HepG2 (cell line): ENCODE measurements around the gene TBC1D16. TPM values are rescaled to one million over a fixed set of nuclear protein-coding genes. Genes with fewer than 3 reads are reported as not detected.

ENCODE experiments used
- CBX5 ChIP-seq: sonication (generic); formaldehyde crosslinking; IDR thresholded peaks from 2 replicates; pipeline ENCODE4 v1.4.0; 2020; ENCODE audit warnings: missing genetic modification reagents, borderline replicate concordance
- MIXL1 ChIP-seq: IDR thresholded peaks from 2 replicates; pipeline ENCODE4 v1.6.1; 2016
- NFKB2 ChIP-seq: sonication (generic); formaldehyde crosslinking; IDR thresholded peaks from 2 replicates; pipeline ENCODE4 v1.4.0; 2020; ENCODE audit warnings: missing genetic modification reagents, borderline replicate concordance
- NFYC ChIP-seq: IDR thresholded peaks from 2 replicates; pipeline ENCODE4 v1.6.1; 2016; ENCODE audit warnings: missing genetic modification reagents, missing compliant biosample characterization
- RBM39 ChIP-seq: fragments of 200-400 bp; formaldehyde crosslinking; IDR thresholded peaks from one replicate; pipeline ENCODE4 v1.6.1; 2018; ENCODE audit warnings: antibody characterized with exemption, mild to moderate bottlenecking, low read depth, low read length; ENCODE audit not compliant: poor library complexity, severe bottlenecking
- ZIK1 ChIP-seq: sonication (generic); formaldehyde crosslinking; IDR thresholded peaks from 2 replicates; pipeline ENCODE4 v1.5.0; 2020; ENCODE audit warnings: mild to moderate bottlenecking, low read depth, missing genetic modification reagents, borderline replicate concordance
- ZNF644 ChIP-seq: IDR thresholded peaks from 2 replicates; pipeline ENCODE4 v1.6.1; 2016; ENCODE audit warnings: low read depth
- polyA plus RNA-seq, 8 experiments: library from polyadenylated mRNA; depleted of rRNA in 3 of 8; stranded (reverse) in 7 of 8; unstranded in 1 of 8; fragments of >200 nt; fragmentation: Illumina TruSeq in 4 of 8; extraction: Trizol in 4 of 8; gene quantifications; 2 replicates each; pipeline versions ENCODE4 v1.2.1 to v1.2.3, GENCODE V29; 2011 to 2016; ENCODE audit warnings: low read depth in 4 of 8, missing spikeins in 1 of 8, mixed read lengths in 1 of 8; ENCODE audit not compliant: insufficient read depth in 1 of 8
- total RNA-seq, 5 experiments: library from RNA; depleted of rRNA; stranded (reverse); fragments of >200 nt; fragmentation: Illumina TruSeq; extraction: Trizol; gene quantifications; 2 replicates each; pipeline ENCODE4 v1.2.3, GENCODE V29; 2016; ENCODE audit warnings: low read depth in 1 of 5
- TF ChIP-seq, protein P1 (sequence below), 2 experiments: fragments of 450-650 bp in 1 of 2; sonication (generic) in 1 of 2; formaldehyde crosslinking in 1 of 2; IDR thresholded peaks; 2 replicates each; pipeline versions ENCODE4 v1.6.1 to v1.8.0; 2016 to 2022; ENCODE audit warnings: antibody characterized with exemption in 1 of 2, mild to moderate bottlenecking in 1 of 2, missing genetic modification reagents in 1 of 2
- TF ChIP-seq, protein P2 (sequence below): sonication (generic); formaldehyde crosslinking; IDR thresholded peaks from 2 replicates; pipeline ENCODE4 v1.4.0; 2020; ENCODE audit warnings: missing genetic modification reagents
- TF ChIP-seq, protein P3 (sequence below): sonication (generic); formaldehyde crosslinking; IDR thresholded peaks from 2 replicates; pipeline ENCODE4 v1.9.0; 2022; ENCODE audit warnings: low read depth, missing genetic modification reagents
- TF ChIP-seq, protein P4 (sequence below): sonication (generic); formaldehyde crosslinking; IDR thresholded peaks from 2 replicates; pipeline ENCODE4 v1.5.0; 2020; ENCODE audit warnings: mild to moderate bottlenecking, missing genetic modification reagents

TBC1D16 gene
- total and polyA plus RNA-seq, 2 of the 13 experiments (the other 11 are each of a cell fraction or from before 2014, with no cell fraction given): 14.9 to 24.9 TPM

DNA sequence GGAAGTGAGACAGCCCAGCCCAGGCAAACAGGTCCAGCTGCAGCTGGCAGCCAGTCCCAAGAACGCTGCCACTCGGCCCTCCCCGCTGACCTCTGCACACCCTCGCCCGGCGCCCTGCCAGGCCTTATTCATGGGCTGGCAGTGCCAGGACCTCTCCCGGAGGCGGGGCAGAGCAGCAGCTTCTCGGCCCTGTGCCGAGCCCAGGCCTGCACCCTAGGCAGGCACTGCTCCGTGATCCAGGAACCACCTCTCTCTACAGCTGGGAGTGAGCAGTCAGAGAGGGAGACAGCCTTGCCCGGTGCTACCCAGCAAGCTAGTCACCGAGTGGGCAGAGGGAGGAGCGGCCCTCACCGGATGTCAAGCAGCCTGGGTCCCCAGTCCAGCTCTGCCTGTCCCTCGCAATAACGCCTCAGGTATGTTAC is 116.5 kb downstream of the TBC1D16 start (continued):
- TF ChIP-seq, protein P1, sequence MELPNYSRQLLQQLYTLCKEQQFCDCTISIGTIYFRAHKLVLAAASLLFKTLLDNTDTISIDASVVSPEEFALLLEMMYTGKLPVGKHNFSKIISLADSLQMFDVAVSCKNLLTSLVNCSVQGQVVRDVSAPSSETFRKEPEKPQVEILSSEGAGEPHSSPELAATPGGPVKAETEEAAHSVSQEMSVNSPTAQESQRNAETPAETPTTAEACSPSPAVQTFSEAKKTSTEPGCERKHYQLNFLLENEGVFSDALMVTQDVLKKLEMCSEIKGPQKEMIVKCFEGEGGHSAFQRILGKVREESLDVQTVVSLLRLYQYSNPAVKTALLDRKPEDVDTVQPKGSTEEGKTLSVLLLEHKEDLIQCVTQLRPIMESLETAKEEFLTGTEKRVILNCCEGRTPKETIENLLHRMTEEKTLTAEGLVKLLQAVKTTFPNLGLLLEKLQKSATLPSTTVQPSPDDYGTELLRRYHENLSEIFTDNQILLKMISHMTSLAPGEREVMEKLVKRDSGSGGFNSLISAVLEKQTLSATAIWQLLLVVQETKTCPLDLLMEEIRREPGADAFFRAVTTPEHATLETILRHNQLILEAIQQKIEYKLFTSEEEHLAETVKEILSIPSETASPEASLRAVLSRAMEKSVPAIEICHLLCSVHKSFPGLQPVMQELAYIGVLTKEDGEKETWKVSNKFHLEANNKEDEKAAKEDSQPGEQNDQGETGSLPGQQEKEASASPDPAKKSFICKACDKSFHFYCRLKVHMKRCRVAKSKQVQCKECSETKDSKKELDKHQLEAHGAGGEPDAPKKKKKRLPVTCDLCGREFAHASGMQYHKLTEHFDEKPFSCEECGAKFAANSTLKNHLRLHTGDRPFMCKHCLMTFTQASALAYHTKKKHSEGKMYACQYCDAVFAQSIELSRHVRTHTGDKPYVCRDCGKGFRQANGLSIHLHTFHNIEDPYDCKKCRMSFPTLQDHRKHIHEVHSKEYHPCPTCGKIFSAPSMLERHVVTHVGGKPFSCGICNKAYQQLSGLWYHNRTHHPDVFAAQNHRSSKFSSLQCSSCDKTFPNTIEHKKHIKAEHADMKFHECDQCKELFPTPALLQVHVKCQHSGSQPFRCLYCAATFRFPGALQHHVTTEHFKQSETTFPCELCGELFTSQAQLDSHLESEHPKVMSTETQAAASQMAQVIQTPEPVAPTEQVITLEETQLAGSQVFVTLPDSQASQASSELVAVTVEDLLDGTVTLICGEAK (IDR thresholded peaks at IDR 0.05): no peak
- TF ChIP-seq, protein P1 (CRISPR knock-in tag; IDR thresholded peaks at IDR 0.05): no peak
- TF ChIP-seq, protein P2, sequence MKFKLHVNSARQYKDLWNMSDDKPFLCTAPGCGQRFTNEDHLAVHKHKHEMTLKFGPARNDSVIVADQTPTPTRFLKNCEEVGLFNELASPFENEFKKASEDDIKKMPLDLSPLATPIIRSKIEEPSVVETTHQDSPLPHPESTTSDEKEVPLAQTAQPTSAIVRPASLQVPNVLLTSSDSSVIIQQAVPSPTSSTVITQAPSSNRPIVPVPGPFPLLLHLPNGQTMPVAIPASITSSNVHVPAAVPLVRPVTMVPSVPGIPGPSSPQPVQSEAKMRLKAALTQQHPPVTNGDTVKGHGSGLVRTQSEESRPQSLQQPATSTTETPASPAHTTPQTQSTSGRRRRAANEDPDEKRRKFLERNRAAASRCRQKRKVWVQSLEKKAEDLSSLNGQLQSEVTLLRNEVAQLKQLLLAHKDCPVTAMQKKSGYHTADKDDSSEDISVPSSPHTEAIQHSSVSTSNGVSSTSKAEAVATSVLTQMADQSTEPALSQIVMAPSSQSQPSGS (CRISPR knock-in tag): no peak
- TF ChIP-seq, protein P3, sequence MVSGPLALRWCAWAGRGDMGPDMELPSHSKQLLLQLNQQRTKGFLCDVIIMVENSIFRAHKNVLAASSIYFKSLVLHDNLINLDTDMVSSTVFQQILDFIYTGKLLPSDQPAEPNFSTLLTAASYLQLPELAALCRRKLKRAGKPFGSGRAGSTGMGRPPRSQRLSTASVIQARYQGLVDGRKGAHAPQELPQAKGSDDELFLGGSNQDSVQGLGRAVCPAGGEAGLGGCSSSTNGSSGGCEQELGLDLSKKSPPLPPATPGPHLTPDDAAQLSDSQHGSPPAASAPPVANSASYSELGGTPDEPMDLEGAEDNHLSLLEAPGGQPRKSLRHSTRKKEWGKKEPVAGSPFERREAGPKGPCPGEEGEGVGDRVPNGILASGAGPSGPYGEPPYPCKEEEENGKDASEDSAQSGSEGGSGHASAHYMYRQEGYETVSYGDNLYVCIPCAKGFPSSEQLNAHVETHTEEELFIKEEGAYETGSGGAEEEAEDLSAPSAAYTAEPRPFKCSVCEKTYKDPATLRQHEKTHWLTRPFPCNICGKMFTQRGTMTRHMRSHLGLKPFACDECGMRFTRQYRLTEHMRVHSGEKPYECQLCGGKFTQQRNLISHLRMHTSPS (CRISPR knock-in tag): peak; percentile 95
- no peak for TF ChIP-seq ZNF644 (CRISPR knock-in tag)
- no peak for TF ChIP-seq NFYC
- no peak for TF ChIP-seq ZIK1 (CRISPR knock-in tag)
- no peak for TF ChIP-seq NFKB2
- TF ChIP-seq MIXL1 (CRISPR knock-in tag): no peak
- no peak for TF ChIP-seq CBX5 (CRISPR knock-in tag)
- TF ChIP-seq, protein P4, sequence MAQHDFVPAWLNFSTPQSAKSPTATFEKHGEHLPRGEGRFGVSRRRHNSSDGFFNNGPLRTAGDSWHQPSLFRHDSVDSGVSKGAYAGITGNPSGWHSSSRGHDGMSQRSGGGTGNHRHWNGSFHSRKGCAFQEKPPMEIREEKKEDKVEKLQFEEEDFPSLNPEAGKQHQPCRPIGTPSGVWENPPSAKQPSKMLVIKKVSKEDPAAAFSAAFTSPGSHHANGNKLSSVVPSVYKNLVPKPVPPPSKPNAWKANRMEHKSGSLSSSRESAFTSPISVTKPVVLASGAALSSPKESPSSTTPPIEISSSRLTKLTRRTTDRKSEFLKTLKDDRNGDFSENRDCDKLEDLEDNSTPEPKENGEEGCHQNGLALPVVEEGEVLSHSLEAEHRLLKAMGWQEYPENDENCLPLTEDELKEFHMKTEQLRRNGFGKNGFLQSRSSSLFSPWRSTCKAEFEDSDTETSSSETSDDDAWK (CRISPR knock-in tag): no peak
- TF ChIP-seq RBM39: no peak
